Activated CD8-positive, alpha-beta T cell treated with anti-CD3 and anti-CD28 coated beads for 36 hours (primary cell): ENCODE measurements around the gene KRTAP13-2. TPM values are rescaled to one million over a fixed set of nuclear protein-coding genes. Genes with fewer than 3 reads are reported as not detected.

Experiments used
- ATAC-seq: fragments of 200-7000 bp; cut with Tn5 transposase; one replicate; pipeline ENCODE4 v1.10.0; 2021; ENCODE audit warnings: mild to moderate bottlenecking, moderate library complexity
- CTCF ChIA-PET: fragments of 350-600 bp; sonication (Branson Sonifier 250); formaldehyde crosslinking; loops from one replicate; lab custom pipeline; 2021; ENCODE audit warnings: antibody characterized with exemption; lab: Charles Lee
- POLR2A ChIA-PET: fragments of 350-600 bp; sonication (Branson Sonifier 250); formaldehyde crosslinking; loops from one replicate; lab custom pipeline; 2021; ENCODE audit warnings: antibody characterized with exemption; lab: Charles Lee
- DNase-seq: peaks from one replicate; pipeline ENCODE4 v3.0.0-alpha.2; 2020
- H3K27ac Mint-ChIP-seq: one replicate; pipeline ENCODE4 v1.8.0; 2021; ENCODE audit warnings: mild to moderate bottlenecking, mixed read lengths
- H3K27me3 Mint-ChIP-seq: one replicate; pipeline ENCODE4 v1.8.0; 2021; ENCODE audit warnings: mixed read lengths
- H3K36me3 Mint-ChIP-seq: one replicate; pipeline ENCODE4 v1.8.0; 2021; ENCODE audit warnings: low read depth, mixed read lengths
- H3K4me1 Mint-ChIP-seq: one replicate; pipeline ENCODE4 v1.8.0; 2021; ENCODE audit warnings: low read depth, mixed read lengths
- H3K4me3 Mint-ChIP-seq: one replicate; pipeline ENCODE4 v1.8.0; 2021; ENCODE audit warnings: mild to moderate bottlenecking, moderate library complexity, mixed read lengths
- H3K9me3 Mint-ChIP-seq: one replicate; pipeline ENCODE4 v1.8.0; 2021; ENCODE audit warnings: mixed read lengths
- intact Hi-C: fragments of 100-400 bp; cut with micrococcal nuclease; formaldehyde crosslinking; loops from one replicate; pipeline ENCODE4 v1.10.0; 2022
- total RNA-seq, 2 experiments: library from RNA; stranded (reverse); gene quantifications; one replicate each; pipeline ENCODE4 v1.2.3, GENCODE V29; 2021
- TF ChIP-seq, protein P1 (sequence below): fragments of 200-600 bp; IDR thresholded peaks from one replicate; pipeline ENCODE4 v1.8.0; 2022; ENCODE audit warnings: antibody characterized with exemption, mild to moderate bottlenecking

KRTAP13-2 gene
- total RNA-seq, 2 experiments from 2014 or later: not detected

DNA sequence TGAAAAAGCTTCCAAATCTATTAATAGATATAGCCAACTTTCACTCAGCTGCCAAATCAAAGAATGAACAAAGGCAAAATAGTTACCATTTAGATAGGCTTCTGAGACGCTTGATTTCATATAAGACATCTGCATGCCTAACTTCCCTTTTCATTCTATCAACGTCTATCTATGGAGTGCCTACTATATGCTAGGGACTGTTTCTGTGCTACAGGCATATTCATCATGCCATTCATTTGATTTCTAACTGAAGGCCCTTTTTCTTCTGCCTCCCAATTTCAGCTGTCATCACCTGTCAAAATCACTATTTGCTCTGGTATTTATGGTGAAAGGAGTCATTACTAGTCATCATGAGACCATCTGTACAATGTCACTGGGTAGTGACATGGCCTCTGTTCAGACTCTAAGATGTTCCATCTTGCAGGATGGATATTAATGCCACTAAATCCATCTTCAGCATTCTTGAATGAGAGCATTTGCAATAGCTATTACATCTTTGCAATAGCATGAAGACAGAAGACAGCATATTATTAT is 19.5 kb upstream of the KRTAP13-2 start:
- Mint-ChIP-seq H3K4me3 (no peak overlapping the region), H3K4me1 (no peaks in the 10 kb centered on the region), H3K9me3 (peaks cover 5% of the 10 kb centered on the region), H3K27ac (no peak overlapping the region), H3K27me3 (no peaks in the 10 kb centered on the region), H3K36me3 (no peaks in the 10 kb centered on the region)
- ChIA-PET CTCF (interaction anchor here (0.7 kb wide), 1 partner anchor 12 kb away, joined by 3 read pairs; no protein-coding TSS in a partner anchor), POLR2A (no interaction called here)
- ATAC-seq: no peak
- intact Hi-C loops: no loop called here
- no peak for DNase-seq
- TF ChIP-seq, protein P1, sequence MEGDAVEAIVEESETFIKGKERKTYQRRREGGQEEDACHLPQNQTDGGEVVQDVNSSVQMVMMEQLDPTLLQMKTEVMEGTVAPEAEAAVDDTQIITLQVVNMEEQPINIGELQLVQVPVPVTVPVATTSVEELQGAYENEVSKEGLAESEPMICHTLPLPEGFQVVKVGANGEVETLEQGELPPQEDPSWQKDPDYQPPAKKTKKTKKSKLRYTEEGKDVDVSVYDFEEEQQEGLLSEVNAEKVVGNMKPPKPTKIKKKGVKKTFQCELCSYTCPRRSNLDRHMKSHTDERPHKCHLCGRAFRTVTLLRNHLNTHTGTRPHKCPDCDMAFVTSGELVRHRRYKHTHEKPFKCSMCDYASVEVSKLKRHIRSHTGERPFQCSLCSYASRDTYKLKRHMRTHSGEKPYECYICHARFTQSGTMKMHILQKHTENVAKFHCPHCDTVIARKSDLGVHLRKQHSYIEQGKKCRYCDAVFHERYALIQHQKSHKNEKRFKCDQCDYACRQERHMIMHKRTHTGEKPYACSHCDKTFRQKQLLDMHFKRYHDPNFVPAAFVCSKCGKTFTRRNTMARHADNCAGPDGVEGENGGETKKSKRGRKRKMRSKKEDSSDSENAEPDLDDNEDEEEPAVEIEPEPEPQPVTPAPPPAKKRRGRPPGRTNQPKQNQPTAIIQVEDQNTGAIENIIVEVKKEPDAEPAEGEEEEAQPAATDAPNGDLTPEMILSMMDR: no peak

DNA sequence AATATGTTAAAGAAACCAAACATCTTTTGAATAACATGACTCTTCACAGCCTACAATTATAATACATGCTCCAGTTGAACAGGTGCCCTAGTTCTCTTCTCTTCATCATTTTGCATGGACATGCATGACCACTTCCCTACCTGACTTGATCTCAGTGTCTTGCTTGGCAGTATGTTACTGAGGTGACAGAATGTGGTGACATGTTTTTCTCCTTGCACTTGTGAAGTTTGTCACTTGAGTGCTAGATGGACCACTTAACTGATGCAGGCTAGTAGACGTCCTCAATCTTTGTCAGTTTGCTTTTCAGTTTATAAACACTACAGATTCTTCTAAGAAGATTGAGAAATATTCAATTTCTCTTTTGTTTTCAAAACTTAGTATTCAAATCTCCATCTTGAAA is 10.1 kb upstream of the KRTAP13-2 start:
- Mint-ChIP-seq H3K36me3 (no peaks in the 10 kb centered on the region), H3K27me3 (peaks cover 3% of the 10 kb centered on the region), H3K4me3 (no peak overlapping the region), H3K27ac (no peak overlapping the region), H3K9me3 (no peaks in the 10 kb centered on the region), H3K4me1 (no peaks in the 10 kb centered on the region)
- TF ChIP-seq, protein P1: no peak
- intact Hi-C loops: no loop called here
- DNase-seq (no peak), ATAC-seq (no peak)
- ChIA-PET POLR2A (no interaction called here), CTCF (no interaction called here)

DNA sequence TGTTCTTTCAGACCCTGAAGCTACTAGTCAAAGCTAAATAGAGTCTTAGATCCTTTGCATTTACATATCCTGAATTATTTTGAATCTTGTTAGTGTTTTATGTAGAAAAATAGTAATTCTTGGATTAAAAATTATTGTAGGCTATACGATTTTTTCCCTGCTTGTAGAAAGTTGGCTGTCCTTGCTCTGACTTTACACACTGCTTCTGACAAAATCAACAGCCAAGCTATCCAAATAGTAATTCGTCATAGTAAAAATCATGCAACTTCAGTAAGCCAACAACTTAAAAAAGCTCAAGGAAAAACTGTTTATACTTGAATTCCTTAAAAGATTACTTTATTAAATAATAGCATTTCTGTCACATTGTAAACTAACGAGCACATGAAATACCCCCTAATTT is 16.2 kb downstream of the KRTAP13-2 start:
- Mint-ChIP-seq H3K4me3 (no peak overlapping the region), H3K4me1 (no peaks in the 10 kb centered on the region), H3K36me3 (no peaks in the 10 kb centered on the region), H3K9me3 (no peaks in the 10 kb centered on the region), H3K27ac (no peak overlapping the region), H3K27me3 (peaks cover 6% of the 10 kb centered on the region)
- ATAC-seq (no peak), DNase-seq (no peak)
- ChIA-PET POLR2A (no interaction called here), CTCF (no interaction called here)
- intact Hi-C loops: no loop called here
- TF ChIP-seq, protein P1: no peak

DNA sequence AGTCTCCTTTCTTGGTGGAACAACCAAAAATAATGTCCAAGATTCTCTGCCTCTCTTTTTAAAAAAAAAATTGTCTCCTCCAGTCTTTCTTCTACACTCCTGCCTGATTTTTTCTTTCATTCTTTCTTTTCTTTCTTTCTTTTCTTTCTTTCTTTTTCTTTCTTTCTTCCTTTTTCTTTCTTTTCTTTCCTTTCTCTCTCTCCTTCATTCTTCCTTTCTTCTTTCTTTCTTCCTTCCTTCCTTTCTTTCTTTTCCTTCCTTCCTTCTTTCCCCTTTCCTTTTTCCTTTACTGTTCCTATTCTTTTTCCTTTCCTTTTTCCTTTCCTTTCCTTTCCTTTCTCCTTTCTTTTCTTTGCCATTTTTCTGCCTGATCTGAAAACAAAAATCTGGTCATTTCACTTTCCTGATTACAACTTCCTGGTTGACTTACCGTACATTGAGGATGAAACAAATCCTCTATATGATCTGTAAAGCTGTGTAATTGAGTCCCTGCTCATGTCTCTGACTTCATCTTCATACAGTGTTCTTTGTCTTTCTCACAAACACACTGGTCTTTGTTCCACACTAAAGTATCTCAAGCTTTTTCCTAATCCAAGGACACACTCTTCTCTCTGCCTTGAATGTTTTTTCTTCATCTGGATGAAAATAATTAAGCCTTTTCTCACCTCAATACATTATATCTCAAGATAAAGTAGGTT is 17.6 kb downstream of the KRTAP13-2 start:
- no peaks in the 10 kb centered on the region for H3K9me3 Mint-ChIP-seq
- DNase-seq: no peak
- TF ChIP-seq, protein P1: no peak
- ChIA-PET POLR2A (no interaction called here), CTCF (no interaction called here)
- no peak for ATAC-seq
- H3K27ac Mint-ChIP-seq: no peak overlapping the region
- intact Hi-C loops: no loop called here
- H3K27me3 Mint-ChIP-seq: peaks cover 6% of the 10 kb centered on the region
- H3K36me3 Mint-ChIP-seq: no peaks in the 10 kb centered on the region
- H3K4me3 Mint-ChIP-seq: no peak overlapping the region
- no peaks in the 10 kb centered on the region for H3K4me1 Mint-ChIP-seq

DNA sequence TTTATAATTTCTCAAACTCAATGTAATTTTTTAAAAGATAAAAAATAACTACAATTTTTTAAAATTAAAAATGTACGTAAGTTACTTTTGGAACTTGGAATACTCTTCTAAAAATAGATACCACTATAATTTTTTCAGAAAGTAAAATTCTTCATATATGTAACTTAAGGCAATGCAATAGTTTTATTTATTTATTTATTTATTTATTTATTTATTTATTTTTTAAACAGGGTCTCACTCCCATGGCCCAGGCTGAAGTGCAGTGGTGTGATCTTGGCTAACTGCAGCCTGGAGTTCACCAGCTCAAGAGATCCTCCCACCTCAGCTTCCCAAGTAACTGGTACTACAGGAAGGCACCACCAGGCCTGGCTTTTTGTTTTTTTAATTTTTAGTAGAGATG is 20.5 kb downstream of the KRTAP13-2 start:
- H3K27ac Mint-ChIP-seq: no peak overlapping the region
- ATAC-seq (no peak), DNase-seq (no peak)
- H3K27me3 Mint-ChIP-seq: peaks cover 3% of the 10 kb centered on the region
- no peaks in the 10 kb centered on the region for H3K9me3 Mint-ChIP-seq
- CTCF ChIA-PET: interaction anchor here (0.6 kb wide), 1 partner anchor 847 kb away, joined by 3 read pairs; no protein-coding TSS in a partner anchor
- H3K4me3 Mint-ChIP-seq: no peak overlapping the region
- intact Hi-C loops: no loop called here
- TF ChIP-seq, protein P1: no peak
- H3K36me3 Mint-ChIP-seq: no peaks in the 10 kb centered on the region
- no peaks in the 10 kb centered on the region for H3K4me1 Mint-ChIP-seq
- POLR2A ChIA-PET: no interaction called here
